DMS 273 treated with DMSO at 0.1 percent for 48 hours (cell line): ENCODE results near the gene UBE3D.
"Not testable (repeated sequence)": the region's sequence is repeated elsewhere in the genome, so short reads cannot be mapped to it uniquely, and the experiment has no call there.

Experiments
- DNase-seq: peaks from one replicate; lab custom pipeline; 2025; lab: John Stamatoyannopoulos, UW

UBE3D gene

GRCh38 chr6:82870582-82871172 is 195.0 kb downstream of the UBE3D start:
- DNase-seq, result no peak

GRCh38 chr6:82869493-82869892 is 196.1 kb downstream of the UBE3D start:
- no peak for DNase-seq

DNA sequence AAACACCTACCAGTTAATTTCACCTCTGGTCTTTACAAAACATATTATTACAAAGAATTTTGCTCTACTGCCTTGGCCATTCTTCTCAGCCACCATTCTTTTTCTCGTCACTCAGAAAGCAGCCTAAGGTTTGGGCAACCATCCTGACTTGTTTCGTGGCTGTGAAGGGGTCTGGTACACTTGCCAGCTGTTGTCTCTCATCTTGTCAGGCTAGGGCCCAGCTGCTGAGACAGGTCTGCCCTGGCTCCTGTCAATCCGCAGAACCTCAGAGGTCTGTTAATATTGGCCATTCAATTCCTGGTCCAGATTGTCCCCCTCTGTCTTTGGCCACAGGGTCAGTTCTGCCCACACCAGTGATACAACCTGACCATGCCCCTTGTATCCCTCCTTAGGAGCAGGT is 197.7 kb downstream of the UBE3D start:
- no peak for DNase-seq

- no peak for DNase-seq
These were observed 199.2 kb downstream of the UBE3D start for GRCh38 chr6:82866446-82866845.

GRCh38 chr6:82865461-82865860 is 200.2 kb downstream of the UBE3D start:
- no peak for DNase-seq

- DNase-seq, result no peak
These were observed 201.9 kb downstream of the UBE3D start for GRCh38 chr6:82863781-82864180.

DNA sequence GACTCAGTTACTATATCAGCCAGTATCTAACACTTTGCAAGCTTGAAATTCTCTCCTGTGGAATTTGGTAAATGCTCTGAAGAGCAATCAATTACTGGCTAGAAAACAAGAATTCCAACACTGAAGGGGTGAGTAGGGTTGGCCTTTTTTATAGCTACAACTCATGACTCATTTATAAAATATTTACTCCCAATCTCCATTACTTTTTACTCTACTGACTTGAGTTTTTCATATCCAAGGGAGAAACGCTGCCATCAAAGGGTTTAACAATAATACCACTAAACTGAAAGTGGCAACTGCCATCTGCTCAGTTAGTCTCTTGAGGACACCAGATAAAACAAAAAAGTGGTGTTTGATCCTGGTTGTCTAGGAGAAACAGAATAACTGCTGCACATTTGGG is 203.1 kb downstream of the UBE3D start:
- DNase-seq, result no peak

GRCh38 chr6:82861121-82861520 is 204.5 kb downstream of the UBE3D start:
- no peak for DNase-seq

DNA sequence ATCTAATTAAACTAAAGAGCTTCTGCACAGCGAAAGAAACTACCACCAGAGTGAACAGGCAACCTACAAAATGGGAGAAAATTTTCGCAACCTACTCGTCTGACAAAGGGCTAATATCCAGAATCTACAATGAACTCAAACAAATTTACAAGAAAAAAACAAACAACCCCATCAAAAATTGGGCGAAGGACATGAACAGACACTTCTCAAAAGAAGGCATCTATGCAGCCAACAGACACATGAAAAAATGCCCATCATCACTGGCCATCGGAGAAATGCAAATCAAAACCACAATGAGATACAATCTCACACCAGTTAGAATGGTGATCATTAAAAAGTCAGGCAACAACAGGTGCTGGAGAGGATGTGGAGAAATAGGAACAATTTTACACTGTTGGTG is 209.6 kb downstream of the UBE3D start:
- not testable (repeated sequence) for DNase-seq

GRCh38 chr6:82852904-82853303 is 212.7 kb downstream of the UBE3D start:
- DNase-seq, result not testable (repeated sequence)

- no peak for DNase-seq
These were observed 222.3 kb downstream of the UBE3D start for GRCh38 chr6:82843291-82843885.

DNA sequence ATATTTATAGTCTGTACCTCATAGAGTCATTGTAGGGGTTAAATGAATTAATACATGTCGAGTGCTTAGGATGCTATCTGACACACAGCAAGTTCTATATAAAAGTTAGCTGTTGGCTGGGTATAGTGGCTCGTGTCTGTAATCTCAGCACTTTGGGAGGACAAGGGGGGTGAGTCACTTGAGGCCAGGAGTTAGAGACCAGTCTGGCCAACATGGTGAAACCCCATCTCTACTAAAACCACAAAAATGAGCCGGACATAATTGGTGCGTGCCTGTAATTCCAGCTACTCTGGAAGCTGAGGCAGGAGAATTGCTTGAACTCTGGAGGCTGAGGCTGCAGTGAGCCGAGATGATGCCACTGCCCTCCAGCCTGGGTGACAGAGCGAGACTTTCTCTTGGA is 222.9 kb downstream of the UBE3D start:
- DNase-seq, result no peak
